KMS-11 (cell line): ENCODE measurements around the gene CHRNA3.

ENCODE experiments used
- H2AFZ ChIP-seq: fragments of 200-600 bp; sonication (generic); 2 replicates; pipeline ENCODE4 v1.6.1; 2016; ENCODE audit warnings: antibody characterized with exemption, mixed run types, low read depth
- H3K27ac ChIP-seq: fragments of 200-600 bp; sonication (generic); 2 replicates; pipeline ENCODE4 v1.6.1; 2016; ENCODE audit warnings: mild to moderate bottlenecking, mixed run types
- H3K27me3 ChIP-seq: fragments of 200-600 bp; sonication (generic); 2 replicates; pipeline ENCODE4 v1.6.1; 2017; ENCODE audit warnings: mild to moderate bottlenecking, low read depth, mixed run types, moderate library complexity; ENCODE audit not compliant: insufficient read depth
- H3K36me3 ChIP-seq: fragments of 200-600 bp; sonication (generic); 2 replicates; pipeline ENCODE4 v1.6.1; 2017; ENCODE audit warnings: mild to moderate bottlenecking, mixed run types; ENCODE audit not compliant: insufficient read depth
- H3K4me1 ChIP-seq: fragments of 200-600 bp; sonication (generic); 2 replicates; pipeline ENCODE4 v1.6.1; 2016; ENCODE audit warnings: mild to moderate bottlenecking, low read depth, mixed run types; ENCODE audit not compliant: poor library complexity, severe bottlenecking
- H3K4me2 ChIP-seq: fragments of 200-600 bp; sonication (generic); 2 replicates; pipeline ENCODE4 v1.7.0; 2016; ENCODE audit warnings: mild to moderate bottlenecking, mixed run types
- H3K4me3 ChIP-seq: fragments of 200-600 bp; sonication (generic); IDR thresholded peaks from 2 replicates; pipeline ENCODE4 v1.6.1; 2017; ENCODE audit warnings: low read depth, low read length, mixed read lengths; ENCODE audit not compliant: insufficient read depth
- H3K79me2 ChIP-seq: fragments of 200-600 bp; sonication (generic); 2 replicates; pipeline ENCODE4 v1.6.1; 2016; ENCODE audit warnings: low read depth, mixed run types; ENCODE audit not compliant: insufficient read depth
- H3K9ac ChIP-seq: fragments of 200-600 bp; sonication (generic); 2 replicates; pipeline ENCODE4 v1.6.1; 2016; ENCODE audit warnings: mild to moderate bottlenecking, mixed run types
- H4K20me1 ChIP-seq: fragments of 200-600 bp; sonication (generic); 2 replicates; pipeline ENCODE4 v1.6.1; 2016; ENCODE audit warnings: mild to moderate bottlenecking, mixed run types; ENCODE audit not compliant: insufficient read depth
- CTCF ChIP-seq: fragments of 200-600 bp; sonication (generic); conservative IDR thresholded peaks from 2 replicates; pipeline ENCODE4 v1.6.1; 2017; ENCODE audit warnings: low read depth, mild to moderate bottlenecking, antibody characterized with exemption, low read length, moderate library complexity, mixed read lengths

CHRNA3 gene

GRCh38 chr15:78598348-78598747 is 22.4 kb downstream of the CHRNA3 start:
- Histone ChIP-seq H3K36me3 (no peaks in the 10 kb centered on the region; the same call in 1 of the 2 replicates), H3K79me2 (no peaks in the 10 kb centered on the region), H3K4me2 (no peak overlapping the region), H3K4me1 (no peaks in the 10 kb centered on the region), H3K27ac (no peak overlapping the region), H2AFZ (no peak overlapping the region), H3K4me3 (no peak overlapping the region), H3K27me3 (no peaks in the 10 kb centered on the region), H3K9ac (no peak overlapping the region), H4K20me1 (no peaks in the 10 kb centered on the region)
- no peak for TF ChIP-seq CTCF

GRCh38 chr15:78597583-78597982 is 23.2 kb downstream of the CHRNA3 start:
- TF ChIP-seq CTCF: no peak
- Histone ChIP-seq H4K20me1 (no peaks in the 10 kb centered on the region), H3K79me2 (no peaks in the 10 kb centered on the region), H3K36me3 (peaks cover 2% of the 10 kb centered on the region; the same call in 1 of the 2 replicates), H3K27me3 (no peaks in the 10 kb centered on the region), H3K4me2 (no peak overlapping the region), H3K9ac (no peak overlapping the region), H3K4me3 (no peak overlapping the region), H3K4me1 (no peaks in the 10 kb centered on the region), H2AFZ (no peak overlapping the region), H3K27ac (no peak overlapping the region)

- peaks cover 99% of the 10 kb centered on the region for H3K79me2 ChIP-seq
- H3K4me1 ChIP-seq: peaks cover 39% of the 10 kb centered on the region
- no peak overlapping the region for H3K27ac ChIP-seq
- H3K27me3 ChIP-seq: no peaks in the 10 kb centered on the region
- no peaks in the 10 kb centered on the region; the same call in 1 of the 2 replicates for H3K36me3 ChIP-seq
- no peak overlapping the region for H3K4me2 ChIP-seq
- no peak overlapping the region for H2AFZ ChIP-seq
- no peak for TF ChIP-seq CTCF
- H4K20me1 ChIP-seq: peaks cover 16% of the 10 kb centered on the region
- no peak overlapping the region for H3K4me3 ChIP-seq
- no peak overlapping the region for H3K9ac ChIP-seq
These were observed 45.9 kb downstream of the CHRNA3 start for GRCh38 chr15:78574944-78575343.

- no peak overlapping the region for H3K27ac ChIP-seq
- H3K4me1 ChIP-seq: peaks cover 48% of the 10 kb centered on the region
- peaks cover 16% of the 10 kb centered on the region for H4K20me1 ChIP-seq
- H3K4me2 ChIP-seq: no peak overlapping the region
- no peak overlapping the region for H2AFZ ChIP-seq
- no peak overlapping the region for H3K9ac ChIP-seq
- peaks cover 99% of the 10 kb centered on the region for H3K79me2 ChIP-seq
- H3K27me3 ChIP-seq: no peaks in the 10 kb centered on the region
- no peak for TF ChIP-seq CTCF
- no peak overlapping the region for H3K4me3 ChIP-seq
- no peaks in the 10 kb centered on the region; the same call in 1 of the 2 replicates for H3K36me3 ChIP-seq
These were observed 47.4 kb downstream of the CHRNA3 start for GRCh38 chr15:78573416-78573815.
